HEK293T (cell line): ENCODE results near the gene IVD.

ENCODE experiments used
- CTCF ChIA-PET: fragments of 350-600 bp; formaldehyde crosslinking; extraction: SDS; loops from one replicate; lab custom pipeline; 2021; ENCODE audit warnings: antibody characterized with exemption, inconsistent platforms; lab: Yijun Ruan, JAX
- POLR2A ChIA-PET: fragments of 350-600 bp; formaldehyde crosslinking; extraction: SDS; loops from one replicate; lab custom pipeline; 2020; ENCODE audit warnings: antibody characterized with exemption, inconsistent platforms; lab: Yijun Ruan, JAX
- DNase-seq: peaks from one replicate; pipeline ENCODE4 v3.0.0; 2012; ENCODE audit warnings: mixed read lengths; ENCODE audit errors: extremely low spot score
- ARNT ChIP-seq: fragments of 450-650 bp; IDR thresholded peaks from 2 replicates; pipeline ENCODE4 v1.6.1; 2017; ENCODE audit warnings: mild to moderate bottlenecking
- BHLHE40 ChIP-seq: fragments of 450-650 bp; IDR thresholded peaks from 2 replicates; pipeline ENCODE4 v1.6.1; 2016; ENCODE audit warnings: mild to moderate bottlenecking, moderate library complexity, borderline replicate concordance
- CTBP1 ChIP-seq: fragments of 450-650 bp; IDR thresholded peaks from 2 replicates; pipeline ENCODE4 v1.6.1; 2016; ENCODE audit warnings: borderline replicate concordance
- ELF4 ChIP-seq: fragments of 450-650 bp; IDR thresholded peaks from 2 replicates; pipeline ENCODE4 v1.6.1; 2017; ENCODE audit warnings: antibody characterized with exemption
- FOXA1 ChIP-seq: fragments of 450-650 bp; IDR thresholded peaks from 2 replicates; pipeline ENCODE4 v1.6.1; 2016; ENCODE audit warnings: mild to moderate bottlenecking
- FOXK2 ChIP-seq: fragments of 450-650 bp; IDR thresholded peaks from 2 replicates; pipeline ENCODE4 v1.6.1; 2016; ENCODE audit warnings: mild to moderate bottlenecking
- FOXM1 ChIP-seq: fragments of 450-650 bp; IDR thresholded peaks from 2 replicates; pipeline ENCODE4 v1.6.1; 2017; ENCODE audit warnings: mild to moderate bottlenecking, borderline replicate concordance
- HDGF ChIP-seq: fragments of 450-650 bp; IDR thresholded peaks from 2 replicates; pipeline ENCODE4 v1.6.1; 2017; ENCODE audit warnings: antibody characterized with exemption, borderline replicate concordance
- L3MBTL2 ChIP-seq: fragments of 450-650 bp; conservative IDR thresholded peaks from 2 replicates; pipeline ENCODE4 v1.6.1; 2016; ENCODE audit warnings: mild to moderate bottlenecking
- LEF1 ChIP-seq: fragments of 450-650 bp; IDR thresholded peaks from 2 replicates; pipeline ENCODE4 v1.6.1; 2017; ENCODE audit warnings: mild to moderate bottlenecking, borderline replicate concordance
- NFRKB ChIP-seq: fragments of 450-650 bp; IDR thresholded peaks from 2 replicates; pipeline ENCODE4 v1.6.1; 2016; ENCODE audit warnings: mild to moderate bottlenecking, moderate library complexity
- PKNOX1 ChIP-seq: fragments of 450-650 bp; IDR thresholded peaks from 2 replicates; pipeline ENCODE4 v1.6.1; 2016
- SP1 ChIP-seq: fragments of 450-650 bp; IDR thresholded peaks from 2 replicates; pipeline ENCODE4 v1.6.1; 2017
- SUZ12 ChIP-seq: fragments of 450-650 bp; IDR thresholded peaks from 2 replicates; pipeline ENCODE4 v1.6.1; 2016; ENCODE audit warnings: mild to moderate bottlenecking
- TARDBP ChIP-seq: fragments of 450-650 bp; IDR thresholded peaks from 2 replicates; pipeline ENCODE4 v1.6.1; 2016
- ZNF384 ChIP-seq: fragments of 450-650 bp; IDR thresholded peaks from 2 replicates; pipeline ENCODE4 v1.6.1; 2016

IVD gene

GRCh38 chr15:40436116-40436891, 30.7 kb downstream of the IVD start:
- POLR2A ChIA-PET: no interaction called here
- DNase-seq: no peak
- CTCF ChIA-PET: no interaction called here
- no peak for TF ChIP-seq NFRKB
- no peak for TF ChIP-seq ELF4
- TF ChIP-seq L3MBTL2: no peak
- no peak for TF ChIP-seq ZNF384
- TF ChIP-seq LEF1: no peak
- TF ChIP-seq FOXK2: no peak
- no peak for TF ChIP-seq SUZ12
- TF ChIP-seq BHLHE40: no peak
- no peak for TF ChIP-seq CTBP1
- TF ChIP-seq TARDBP: no peak
- no peak for TF ChIP-seq PKNOX1
- no peak for TF ChIP-seq FOXM1
- no peak for TF ChIP-seq HDGF

GRCh38 chr15:40436892-40437751, 31.5 kb downstream of the IVD start:
- TF ChIP-seq ZNF384: no peak
- no peak for TF ChIP-seq TARDBP
- no peak for TF ChIP-seq L3MBTL2
- TF ChIP-seq HDGF: no peak
- no peak for TF ChIP-seq PKNOX1
- no peak for TF ChIP-seq LEF1
- no peak for TF ChIP-seq SUZ12
- no peak for TF ChIP-seq FOXM1
- no peak for TF ChIP-seq FOXK2
- no peak for TF ChIP-seq CTBP1
- DNase-seq: no peak
- CTCF ChIA-PET: no interaction called here
- POLR2A ChIA-PET: no interaction called here

- DNase-seq: no peak
- no peak for TF ChIP-seq ARNT
- ChIA-PET POLR2A (no interaction called here), CTCF (no interaction called here)
These were observed 32.4 kb downstream of the IVD start for GRCh38 chr15:40437752-40438687.

GRCh38 chr15:40438712-40439111, 33.1 kb downstream of the IVD start:
- no peak for TF ChIP-seq FOXA1
- no peak for TF ChIP-seq HDGF
- TF ChIP-seq L3MBTL2: no peak
- no peak for TF ChIP-seq FOXM1
- no peak for TF ChIP-seq FOXK2
- TF ChIP-seq CTBP1: no peak
- TF ChIP-seq BHLHE40: no peak
- TF ChIP-seq ARNT: no peak
- no peak for TF ChIP-seq LEF1
- TF ChIP-seq ELF4: no peak
- TF ChIP-seq TARDBP: no peak
- TF ChIP-seq SUZ12: no peak
- ChIA-PET POLR2A (interaction anchor here (1.4 kb wide), 1 partner anchor 8 kb away, joined by 5 read pairs; no protein-coding TSS in a partner anchor), CTCF (no interaction called here)
- no peak for DNase-seq

GRCh38 chr15:40439461-40439959, 33.9 kb downstream of the IVD start:
- CTCF ChIA-PET: interaction anchor here (0.6 to 1.5 kb wide), 3 partner anchors 8 to 568 kb away, joined by 3 to 5 read pairs (median 4); no protein-coding TSS in a partner anchor
- POLR2A ChIA-PET: interaction anchor here (0.8 to 1.7 kb wide), 7 partner anchors 9 to 130 kb away, joined by 3 to 7 read pairs (median 5); partner anchors contain the start of genes CCDC32, CHST14 and RPUSD2
- TF ChIP-seq SP1: no peak
- TF ChIP-seq SUZ12: no peak
- no peak for TF ChIP-seq FOXA1
- TF ChIP-seq BHLHE40: no peak
- no peak for TF ChIP-seq FOXM1
- no peak for TF ChIP-seq L3MBTL2
- TF ChIP-seq TARDBP: no peak
- no peak for TF ChIP-seq ZNF384
- DNase-seq: peak; percentile 14
